ENCODE data around the gene TEX14.
"Not testable (repeated sequence)": the region's sequence is repeated elsewhere in the genome, so short reads cannot be mapped to it uniquely, and the experiment has no call there.

DNA sequence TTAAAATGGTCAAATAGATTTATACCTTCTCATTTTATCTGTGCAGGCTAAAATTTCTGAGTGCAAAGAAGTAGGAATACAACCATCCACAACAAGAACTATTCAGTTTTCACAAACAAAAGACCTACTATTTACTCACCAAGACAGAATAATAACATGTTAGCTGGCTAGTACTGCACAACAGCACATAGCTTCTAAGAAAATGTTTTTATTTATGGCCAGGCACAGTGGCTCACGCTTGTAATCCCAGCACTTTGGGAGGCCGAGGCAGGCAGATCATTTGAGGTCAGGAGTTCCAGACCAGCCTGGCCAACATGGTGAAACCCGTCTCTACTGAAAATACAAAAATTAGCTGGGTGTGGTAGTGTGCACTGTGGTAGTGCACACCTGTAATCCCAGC lies 136.7 kb downstream of the TEX14 start:
- TF ChIP-seq POLR2A, POLR2AphosphoS5, EP300 (IDR thresholded peaks at IDR 0.05): not testable (repeated sequence)
- TF ChIP-seq, protein P1, sequence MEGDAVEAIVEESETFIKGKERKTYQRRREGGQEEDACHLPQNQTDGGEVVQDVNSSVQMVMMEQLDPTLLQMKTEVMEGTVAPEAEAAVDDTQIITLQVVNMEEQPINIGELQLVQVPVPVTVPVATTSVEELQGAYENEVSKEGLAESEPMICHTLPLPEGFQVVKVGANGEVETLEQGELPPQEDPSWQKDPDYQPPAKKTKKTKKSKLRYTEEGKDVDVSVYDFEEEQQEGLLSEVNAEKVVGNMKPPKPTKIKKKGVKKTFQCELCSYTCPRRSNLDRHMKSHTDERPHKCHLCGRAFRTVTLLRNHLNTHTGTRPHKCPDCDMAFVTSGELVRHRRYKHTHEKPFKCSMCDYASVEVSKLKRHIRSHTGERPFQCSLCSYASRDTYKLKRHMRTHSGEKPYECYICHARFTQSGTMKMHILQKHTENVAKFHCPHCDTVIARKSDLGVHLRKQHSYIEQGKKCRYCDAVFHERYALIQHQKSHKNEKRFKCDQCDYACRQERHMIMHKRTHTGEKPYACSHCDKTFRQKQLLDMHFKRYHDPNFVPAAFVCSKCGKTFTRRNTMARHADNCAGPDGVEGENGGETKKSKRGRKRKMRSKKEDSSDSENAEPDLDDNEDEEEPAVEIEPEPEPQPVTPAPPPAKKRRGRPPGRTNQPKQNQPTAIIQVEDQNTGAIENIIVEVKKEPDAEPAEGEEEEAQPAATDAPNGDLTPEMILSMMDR (IDR thresholded peaks at IDR 0.05) = not testable (repeated sequence)
